Thyroid gland (tissue), 4 donors: ENCODE results near the gene ACAP3.

Source experiments
- CTCF ChIP-seq, 6 experiments: fragments of 200-600 bp in 3 of 6; fragments of 450-650 bp in 3 of 6; sonication (generic) in 3 of 6; IDR thresholded peaks; one replicate each; pipeline ENCODE4 v1.5.1; 2016 to 2019; ENCODE audit warnings: antibody characterized with exemption in 6 of 6, mild to moderate bottlenecking in 2 of 6, inconsistent platforms in 1 of 6, moderate library complexity in 1 of 6
- POLR2A ChIP-seq, 2 donors: fragments of 450-650 bp; IDR thresholded peaks; one replicate each; pipeline ENCODE4 v1.6.1; 2017; ENCODE audit warnings: antibody characterized with exemption in 2 of 2, mild to moderate bottlenecking in 2 of 2, moderate library complexity in 1 of 2

- TF ChIP-seq CTCF (IDR thresholded peaks at IDR 0.05) (no peak), POLR2A (IDR thresholded peaks at IDR 0.05) (no peak)
Observed at GRCh38 chr1:1336446-1336845, 28.7 kb upstream of the ACAP3 start.
